IMR-90 (cell line): ENCODE data around the gene FLT1.

Experiments
- CEBPB ChIP-seq: IDR thresholded peaks from 2 replicates; pipeline ENCODE4 v1.6.1; 2012; ENCODE audit warnings: low read depth, low read length, improper control_type of control experiment
- CTCF ChIP-seq: conservative IDR thresholded peaks from 2 replicates; pipeline ENCODE4 v1.5.1; 2012; ENCODE audit warnings: mild to moderate bottlenecking, low read depth, low read length, improper control_type of control experiment
- FOS ChIP-seq: fragments of 150-350 bp; IDR thresholded peaks from 2 replicates; pipeline ENCODE4 v1.6.1; 2016; ENCODE audit warnings: low read depth, low read length
- MAFK ChIP-seq: IDR thresholded peaks from 2 replicates; pipeline ENCODE4 v1.6.1; 2012; ENCODE audit warnings: low read depth, low read length, improper control_type of control experiment
- MAZ ChIP-seq: IDR thresholded peaks from 2 replicates; pipeline ENCODE4 v1.6.1; 2012; ENCODE audit warnings: low read depth, mild to moderate bottlenecking, low read length, improper control_type of control experiment, moderate library complexity, borderline replicate concordance
- MXI1 ChIP-seq: IDR thresholded peaks from 2 replicates; pipeline ENCODE4 v1.6.1; 2012; ENCODE audit warnings: low read depth, mild to moderate bottlenecking, low read length, moderate library complexity, borderline replicate concordance
- NFE2L2 ChIP-seq: fragments of 150-350 bp; IDR thresholded peaks from 2 replicates; pipeline ENCODE4 v1.6.1; 2016; ENCODE audit warnings: low read depth, mild to moderate bottlenecking, low read length
- POLR2A ChIP-seq: IDR thresholded peaks from 2 replicates; pipeline ENCODE4 v1.6.1; 2012; ENCODE audit warnings: mild to moderate bottlenecking, low read depth, low read length
- RAD21 ChIP-seq: IDR thresholded peaks from 2 replicates; pipeline ENCODE4 v1.6.1; 2012; ENCODE audit warnings: low read length, improper control_type of control experiment
- RCOR1 ChIP-seq: IDR thresholded peaks from 2 replicates; pipeline ENCODE4 v1.6.1; 2012; ENCODE audit warnings: mild to moderate bottlenecking, low read length, improper control_type of control experiment; ENCODE audit not compliant: insufficient replicate concordance
- RFX5 ChIP-seq: IDR thresholded peaks from 2 replicates; pipeline ENCODE4 v1.8.0; 2012; ENCODE audit warnings: low read depth, mild to moderate bottlenecking, low read length, moderate library complexity
- SMC3 ChIP-seq: fragments of 150-350 bp; IDR thresholded peaks from 2 replicates; pipeline ENCODE4 v1.6.1; 2016; ENCODE audit warnings: low read depth, mild to moderate bottlenecking, antibody characterized with exemption, low read length, moderate library complexity
- USF2 ChIP-seq: fragments of 150-350 bp; IDR thresholded peaks from 2 replicates; pipeline ENCODE4 v1.6.1; 2017; ENCODE audit warnings: mild to moderate bottlenecking, antibody characterized with exemption, low read length, low read depth

DNA sequence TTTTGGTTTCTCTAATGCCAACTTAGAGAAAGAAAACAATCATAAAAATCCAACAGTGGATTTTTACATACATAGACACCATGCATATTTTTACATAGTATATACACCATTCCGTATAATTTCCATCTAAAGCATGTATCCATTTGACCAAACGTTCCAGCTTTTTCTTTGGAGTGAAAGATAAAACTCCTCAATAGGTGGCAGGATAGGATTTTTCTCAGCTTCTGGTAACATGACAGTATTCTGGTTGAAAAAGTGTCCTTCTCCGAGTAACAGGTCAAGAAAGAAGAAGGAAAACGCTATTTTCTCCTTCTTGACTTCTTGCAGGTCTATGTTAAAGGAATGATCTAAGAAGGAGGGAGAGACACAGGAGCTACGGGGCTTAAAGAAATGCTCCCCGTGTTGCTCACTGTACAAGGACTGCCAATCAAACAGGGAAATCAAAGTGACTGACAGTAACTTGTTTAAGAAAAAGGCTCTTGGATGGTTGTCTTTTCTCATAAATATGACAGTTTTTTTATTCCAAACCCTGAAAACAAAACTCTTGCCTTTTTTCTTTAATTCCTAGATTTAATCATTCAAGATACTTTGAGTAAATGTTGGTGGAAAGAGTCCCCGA is 11.5 kb downstream of the FLT1 start:
- TF ChIP-seq CTCF (no peak), POLR2A (no peak), RAD21 (no peak), MAZ (no peak), RFX5 (no peak), SMC3 (no peak), RCOR1 (no peak), CEBPB (no peak), MAFK (no peak), NFE2L2 (no peak), USF2 (no peak), FOS (no peak), MXI1 (no peak)
